ENCODE measurements around the gene HIVEP3.

HIVEP3 gene

DNA sequence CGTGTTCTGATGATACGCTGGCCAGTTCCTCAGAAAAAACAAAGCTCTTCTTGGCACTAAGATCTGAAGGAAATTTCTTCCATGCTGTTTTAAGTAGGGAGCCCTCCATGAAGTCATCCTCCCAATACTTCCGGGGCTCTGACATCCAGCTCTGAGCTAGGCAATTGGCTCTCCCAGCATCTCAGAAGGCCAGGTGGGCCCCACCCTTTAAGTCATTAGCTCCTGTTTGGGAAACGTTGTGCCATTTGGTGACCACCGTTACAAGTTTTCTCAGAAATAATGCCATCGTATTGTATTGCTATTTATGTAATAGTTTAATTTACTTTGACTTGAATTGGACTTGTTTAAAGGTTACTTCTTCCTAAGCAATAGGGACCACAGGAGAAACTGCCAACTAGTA lies 303.9 kb downstream of the HIVEP3 start:
- Mint-ChIP-seq H3K9me3 (no peaks in the 10 kb centered on the region), H3K36me3 (ENCODE audit: low read depth) (no peaks in the 10 kb centered on the region), H3K27ac (no peak overlapping the region), H3K27me3 (ENCODE audit: low read depth) (no peaks in the 10 kb centered on the region), H3K4me1 (peaks cover 47% of the 10 kb centered on the region), H3K4me3 (no peak overlapping the region)
- TF ChIP-seq, protein P1, sequence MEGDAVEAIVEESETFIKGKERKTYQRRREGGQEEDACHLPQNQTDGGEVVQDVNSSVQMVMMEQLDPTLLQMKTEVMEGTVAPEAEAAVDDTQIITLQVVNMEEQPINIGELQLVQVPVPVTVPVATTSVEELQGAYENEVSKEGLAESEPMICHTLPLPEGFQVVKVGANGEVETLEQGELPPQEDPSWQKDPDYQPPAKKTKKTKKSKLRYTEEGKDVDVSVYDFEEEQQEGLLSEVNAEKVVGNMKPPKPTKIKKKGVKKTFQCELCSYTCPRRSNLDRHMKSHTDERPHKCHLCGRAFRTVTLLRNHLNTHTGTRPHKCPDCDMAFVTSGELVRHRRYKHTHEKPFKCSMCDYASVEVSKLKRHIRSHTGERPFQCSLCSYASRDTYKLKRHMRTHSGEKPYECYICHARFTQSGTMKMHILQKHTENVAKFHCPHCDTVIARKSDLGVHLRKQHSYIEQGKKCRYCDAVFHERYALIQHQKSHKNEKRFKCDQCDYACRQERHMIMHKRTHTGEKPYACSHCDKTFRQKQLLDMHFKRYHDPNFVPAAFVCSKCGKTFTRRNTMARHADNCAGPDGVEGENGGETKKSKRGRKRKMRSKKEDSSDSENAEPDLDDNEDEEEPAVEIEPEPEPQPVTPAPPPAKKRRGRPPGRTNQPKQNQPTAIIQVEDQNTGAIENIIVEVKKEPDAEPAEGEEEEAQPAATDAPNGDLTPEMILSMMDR (IDR thresholded peaks at IDR 0.05; ENCODE audit: unreplicated experiment in 3 of 3): no peak

DNA sequence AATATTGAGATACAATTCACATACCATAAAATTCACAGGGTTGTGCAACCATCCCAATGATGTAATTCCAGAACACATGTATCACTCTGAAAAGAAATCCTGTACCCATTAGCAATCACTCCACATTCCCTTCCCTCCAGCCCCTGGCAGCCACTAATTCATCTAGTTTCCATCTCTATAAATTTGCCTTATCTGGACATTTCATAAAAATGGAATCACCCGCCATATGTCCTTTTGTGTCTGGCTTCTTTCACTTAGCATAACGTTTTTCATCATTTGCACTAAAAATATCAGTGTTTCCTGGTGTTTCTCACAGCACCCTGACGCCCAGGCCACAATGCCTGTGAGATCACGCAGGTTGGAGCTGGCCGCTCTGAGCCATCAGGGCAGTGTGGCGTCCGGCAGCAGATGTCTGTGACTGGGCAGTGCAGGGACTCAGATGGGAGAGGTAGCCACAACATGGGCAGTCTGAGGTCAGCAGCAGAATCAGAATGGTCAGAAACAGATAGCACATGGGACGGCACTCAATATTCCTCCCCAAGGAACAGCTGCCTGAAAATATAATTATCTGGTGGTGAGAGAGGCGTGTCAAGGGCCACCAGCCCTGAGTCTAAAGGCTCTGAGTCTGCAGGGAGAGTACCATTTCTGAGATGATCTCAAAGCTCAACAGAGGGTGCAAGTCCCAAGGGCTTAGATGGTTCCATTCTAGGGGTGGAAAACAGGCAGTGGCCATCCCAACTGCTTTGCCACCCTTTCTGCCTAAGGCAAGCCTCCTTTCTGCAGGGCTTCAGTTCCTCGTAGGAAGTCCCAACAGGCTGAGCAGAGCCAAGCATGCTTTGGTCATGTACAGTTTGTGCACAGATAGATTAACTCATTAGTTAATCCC lies 304.8 kb downstream of the HIVEP3 start:
- TF ChIP-seq, protein P1 (IDR thresholded peaks at IDR 0.05; ENCODE audit: unreplicated experiment in 3 of 3): no peak
- Mint-ChIP-seq H3K4me3 (no peak overlapping the region), H3K27me3 (ENCODE audit: low read depth) (no peaks in the 10 kb centered on the region), H3K9me3 (no peaks in the 10 kb centered on the region), H3K36me3 (ENCODE audit: low read depth) (no peaks in the 10 kb centered on the region), H3K27ac (peak overlapping the region in 1 of 3 experiments; percentile 40), H3K4me1 (peaks cover 46% of the 10 kb centered on the region)

DNA sequence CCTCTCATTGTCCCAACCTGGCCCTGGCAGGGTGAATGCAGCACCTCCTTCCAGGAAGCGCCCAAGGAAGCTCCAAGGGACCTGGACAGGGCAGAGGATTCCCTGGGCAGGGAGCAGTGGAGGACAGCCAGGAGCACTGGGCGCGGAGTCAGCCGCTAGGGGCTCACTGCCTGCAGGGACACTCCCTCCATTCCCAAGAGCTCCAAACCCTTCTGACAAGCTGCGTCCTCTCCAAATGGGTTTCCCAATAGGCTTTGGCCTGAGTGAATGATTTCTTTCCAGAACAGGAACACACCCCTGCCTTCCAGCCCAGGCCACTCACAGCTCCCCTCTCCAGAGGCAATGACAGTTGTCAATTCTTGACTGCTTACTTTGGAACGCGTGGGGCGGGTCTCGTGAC lies 305.8 kb downstream of the HIVEP3 start:
- TF ChIP-seq, protein P1 (IDR thresholded peaks at IDR 0.05; ENCODE audit: unreplicated experiment in 3 of 3): no peak
- Mint-ChIP-seq H3K9me3 (no peaks in the 10 kb centered on the region), H3K27me3 (ENCODE audit: low read depth) (no peaks in the 10 kb centered on the region), H3K27ac (no peak overlapping the region), H3K36me3 (ENCODE audit: low read depth) (no peaks in the 10 kb centered on the region), H3K4me3 (no peak overlapping the region), H3K4me1 (peaks cover 53% of the 10 kb centered on the region)

DNA sequence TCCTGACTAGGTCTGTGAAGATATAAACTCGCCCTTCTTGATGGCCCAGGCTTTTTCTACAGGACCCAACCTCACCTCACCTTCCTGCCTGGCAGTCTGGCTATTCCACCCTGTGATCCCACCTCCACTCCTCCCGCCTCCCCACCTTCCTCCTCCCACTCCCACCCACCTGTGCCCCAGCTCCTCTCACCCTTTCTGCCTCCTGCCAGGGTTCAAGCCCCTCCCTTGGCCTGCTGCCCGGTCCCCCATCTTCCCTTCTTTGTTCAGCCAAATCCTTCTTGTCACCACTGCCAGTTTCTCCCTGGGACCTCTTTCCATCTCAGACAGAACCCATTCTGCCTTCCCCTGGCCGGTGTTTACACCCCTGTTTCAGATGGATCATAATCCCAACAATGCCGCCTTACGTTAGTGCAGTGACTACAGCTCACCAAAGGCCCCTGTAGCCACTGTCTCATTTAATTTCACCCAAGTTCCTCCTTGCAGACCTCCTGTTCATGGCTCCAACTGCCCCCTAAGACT lies 306.7 kb downstream of the HIVEP3 start:
- Mint-ChIP-seq H3K4me3 (no peak overlapping the region), H3K9me3 (peaks cover 6% of the 10 kb centered on the region), H3K36me3 (ENCODE audit: low read depth) (no peaks in the 10 kb centered on the region), H3K27me3 (ENCODE audit: low read depth) (no peaks in the 10 kb centered on the region), H3K4me1 (peaks cover 54% of the 10 kb centered on the region), H3K27ac (no peak overlapping the region)
- TF ChIP-seq, protein P1 (IDR thresholded peaks at IDR 0.05; ENCODE audit: unreplicated experiment in 3 of 3): no peak

DNA sequence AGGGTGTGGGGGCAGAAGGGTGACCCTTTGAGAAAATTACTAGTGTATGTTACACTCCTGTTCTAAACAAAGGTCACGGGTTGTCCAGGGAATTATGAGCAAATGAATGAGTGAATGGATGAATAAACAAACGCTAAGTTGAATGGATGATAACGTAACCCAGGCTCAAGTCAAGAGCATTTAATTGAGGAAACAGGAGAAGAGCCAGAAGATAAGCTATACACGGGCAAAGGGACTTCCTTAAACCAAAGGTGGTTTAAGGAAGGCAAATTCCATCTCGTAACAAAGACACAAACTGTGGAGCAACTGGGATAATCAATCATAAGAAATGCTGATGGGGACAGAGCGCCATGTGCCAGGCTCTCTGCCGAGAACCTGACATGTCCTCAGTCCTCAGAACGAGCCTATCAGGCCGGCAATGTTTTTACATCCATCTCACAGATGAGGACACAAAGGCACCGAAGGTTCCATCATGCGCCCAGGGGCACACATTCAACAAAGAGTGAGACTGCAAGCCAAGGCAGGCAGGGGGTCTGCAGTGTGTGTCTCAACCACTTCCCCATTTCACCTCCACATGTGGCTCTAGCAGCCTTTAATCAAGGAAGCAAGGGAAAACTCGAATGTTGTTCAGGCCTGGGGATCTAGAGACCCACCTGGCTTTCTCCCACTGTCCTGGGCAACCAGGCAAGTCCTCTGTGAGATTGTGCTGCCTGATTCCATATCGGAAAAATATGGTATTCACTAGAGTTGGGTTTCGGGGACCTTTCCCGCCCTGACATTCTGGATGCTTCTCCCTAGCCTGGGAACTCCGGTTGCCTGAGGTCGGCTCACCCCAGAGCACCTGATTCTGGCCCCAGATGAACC lies 307.4 kb downstream of the HIVEP3 start:
- H3K4me3 Mint-ChIP-seq: no peak overlapping the region
- H3K36me3 Mint-ChIP-seq (ENCODE audit: low read depth): no peaks in the 10 kb centered on the region
- peaks cover 49% of the 10 kb centered on the region for H3K4me1 Mint-ChIP-seq
- no peak overlapping the region for H3K27ac Mint-ChIP-seq
- H3K27me3 Mint-ChIP-seq (ENCODE audit: low read depth): no peaks in the 10 kb centered on the region
- H3K9me3 Mint-ChIP-seq: peaks cover 6% of the 10 kb centered on the region
- TF ChIP-seq, protein P1 (IDR thresholded peaks at IDR 0.05; ENCODE audit: unreplicated experiment in 3 of 3): no peak

All from nephron (organoid).